AG10803 (cell line): ENCODE data around the gene TEKT3.

ENCODE experiments used
- DNase-seq: peaks from one replicate; pipeline ENCODE4 v3.0.0; 2010; ENCODE audit warnings: low read depth
- H3K4me3 ChIP-seq: 2 replicates; pipeline ENCODE4 v1.5.1; 2011; ENCODE audit warnings: mild to moderate bottlenecking, low read length, control low read depth
- CTCF ChIP-seq: conservative IDR thresholded peaks from 2 replicates; pipeline ENCODE4 v1.5.1; 2011; ENCODE audit warnings: mild to moderate bottlenecking, low read length, control low read depth, inconsistent platforms

The TEKT3 gene

GRCh38 chr17:15380446-15380845 is 39.0 kb upstream of the TEKT3 start:
- no peak for TF ChIP-seq CTCF
- DNase-seq: no peak
- H3K4me3 ChIP-seq: no peak overlapping the region

DNA sequence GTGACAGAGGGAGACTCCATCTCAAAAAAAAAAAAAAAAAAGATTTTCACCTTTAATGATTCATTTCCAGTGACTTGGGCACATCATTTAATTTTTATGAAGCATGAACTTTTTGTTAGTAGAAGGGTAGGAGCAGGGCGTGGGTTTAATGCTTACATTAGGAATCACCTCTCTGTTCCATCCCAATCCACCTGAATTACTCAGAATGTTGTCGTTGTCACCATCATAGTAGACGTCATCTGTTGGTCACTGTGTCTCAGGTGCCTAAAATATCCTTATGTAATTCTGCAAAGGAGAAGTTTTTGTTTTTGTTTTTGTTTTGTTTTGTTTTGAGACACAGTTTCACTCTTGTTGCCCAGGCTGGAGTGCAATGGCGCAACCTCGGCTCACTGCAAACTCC is 38.3 kb upstream of the TEKT3 start:
- no peak for DNase-seq
- no peak overlapping the region for H3K4me3 ChIP-seq
- no peak for TF ChIP-seq CTCF

DNA sequence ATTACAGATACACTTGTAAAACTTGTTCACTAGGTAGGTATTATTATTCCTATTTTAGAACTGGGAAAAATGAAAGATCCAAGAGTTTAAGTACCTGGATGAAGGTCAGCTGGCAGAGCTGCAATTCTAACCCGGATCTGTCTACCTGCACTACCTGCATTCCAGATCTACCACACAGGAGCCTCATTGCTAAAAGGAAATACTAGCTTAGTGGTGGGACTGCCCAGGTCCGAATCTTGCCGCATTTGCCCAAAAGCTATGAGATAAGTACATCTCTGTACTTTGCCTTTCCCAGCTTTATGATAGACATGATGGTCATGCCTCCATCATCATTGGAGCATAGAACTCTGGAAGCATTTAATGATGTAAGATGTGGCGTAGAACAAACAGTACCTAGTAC is 36.8 kb upstream of the TEKT3 start:
- no peak for DNase-seq
- TF ChIP-seq CTCF: no peak
- no peak overlapping the region for H3K4me3 ChIP-seq

GRCh38 chr17:15377616-15378015 is 36.2 kb upstream of the TEKT3 start:
- no peak for TF ChIP-seq CTCF
- peak; percentile 77 for DNase-seq
- no peak overlapping the region; the same call in 1 of the 2 replicates for H3K4me3 ChIP-seq

- peak; percentile 43 for TF ChIP-seq CTCF
- H3K4me3 ChIP-seq: no peak overlapping the region; the same call in 1 of the 2 replicates
- peak; percentile 80 for DNase-seq
Measured at GRCh38 chr17:15377200-15377599, 35.8 kb upstream of the TEKT3 start.

GRCh38 chr17:15371376-15372130 is 30.2 kb upstream of the TEKT3 start:
- no peak for TF ChIP-seq CTCF
- no peak overlapping the region for H3K4me3 ChIP-seq
- no peak for DNase-seq

- DNase-seq: no peak
- H3K4me3 ChIP-seq: no peak overlapping the region
- no peak for TF ChIP-seq CTCF
Measured at GRCh38 chr17:15368600-15368999, 27.2 kb upstream of the TEKT3 start.
